Hematopoietic multipotent progenitor cell treated with erythropoietin and hydrocortisone succinate and interleukin-3 and kit ligand, for 4 days (in vitro differentiated cells): Measurements from ENCODE around the gene OR8I2.
"Not testable (repeated sequence)": the region's sequence is repeated elsewhere in the genome, so short reads cannot be mapped to it uniquely, and the experiment has no call there.

Experiments
- DNase-seq: peaks from one replicate; pipeline ENCODE4 v3.0.0-alpha.2; 2015

OR8I2 gene

GRCh38 chr11:56093008-56093407, at the start of gene OR8I2:
Gene OR8I2, plus strand, starts transcription at chr11:56093308. Its CDS starts 0 bp downstream, at chr11:56093308.
- no peak for DNase-seq

- DNase-seq, result no peak
Observed at GRCh38 chr11:56045538-56045937, 47.6 kb upstream of the OR8I2 start.

- no peak for DNase-seq
Observed at GRCh38 chr11:56048480-56048879, 44.6 kb upstream of the OR8I2 start.

- DNase-seq, result no peak
Observed at GRCh38 chr11:56049487-56049886, 43.6 kb upstream of the OR8I2 start.

GRCh38 chr11:56056366-56056765, 36.7 kb upstream of the OR8I2 start:
- not testable (repeated sequence) for DNase-seq

- not testable (repeated sequence) for DNase-seq
Observed at GRCh38 chr11:56057661-56058237, 35.4 kb upstream of the OR8I2 start.

- not testable (repeated sequence) for DNase-seq
Observed at GRCh38 chr11:56058260-56058780, 34.8 kb upstream of the OR8I2 start.

- DNase-seq, result no peak
Observed at GRCh38 chr11:56066980-56067379, 26.1 kb upstream of the OR8I2 start.

- peak; percentile 0 for DNase-seq
Observed at GRCh38 chr11:56089697-56090096, 3.4 kb upstream of the OR8I2 start.

GRCh38 chr11:56103210-56103737, 10.2 kb downstream of the OR8I2 start, which contains the start of gene OR8H2:
Gene OR8H2, plus strand, starts transcription at chr11:56103687. Its CDS starts 1,356 bp downstream, at chr11:56105043.
- DNase-seq, result no peak

GRCh38 chr11:56122073-56122472, 29.0 kb downstream of the OR8I2 start, which contains the start of gene OR8H3:
Gene OR8H3, plus strand, starts transcription at chr11:56122373. Its CDS starts 0 bp downstream, at chr11:56122373.
- no peak for DNase-seq

GRCh38 chr11:56140151-56140661, 47.1 kb downstream of the OR8I2 start, which contains the start of gene OR8J3:
Gene OR8J3, minus strand, starts transcription at chr11:56140201. Its CDS starts 2,483 bp downstream, at chr11:56137718.
- no peak for DNase-seq

GRCh38 chr11:56143681-56144080, 50.6 kb downstream of the OR8I2 start:
- DNase-seq, result not testable (repeated sequence)
